Dendritic cell treated with granulocyte-macrophage colony-stimulating factor and Interleukin-4, amounts not matched to agents 40 ng/mL and 50 ng/mL, for 4 days (primary cell): Measurements from ENCODE around the gene GMPR.

Experiments
- H3K27ac Mint-ChIP-seq: one replicate; pipeline ENCODE4 v1.8.0; 2022; ENCODE audit warnings: mild to moderate bottlenecking, mixed read lengths
- H3K27me3 Mint-ChIP-seq: one replicate; pipeline ENCODE4 v1.8.0; 2022; ENCODE audit warnings: mild to moderate bottlenecking, mixed read lengths
- H3K36me3 Mint-ChIP-seq: one replicate; pipeline ENCODE4 v1.8.0; 2022; ENCODE audit warnings: low read depth, mixed read lengths
- H3K4me1 Mint-ChIP-seq: one replicate; pipeline ENCODE4 v1.8.0; 2022; ENCODE audit warnings: low read depth, mixed read lengths
- H3K4me3 Mint-ChIP-seq: one replicate; pipeline ENCODE4 v1.8.0; 2022; ENCODE audit warnings: mild to moderate bottlenecking, moderate library complexity, mixed read lengths
- H3K9me3 Mint-ChIP-seq: one replicate; pipeline ENCODE4 v1.8.0; 2022; ENCODE audit warnings: mixed read lengths
- intact Hi-C: fragments of 100-400 bp; cut with micrococcal nuclease; formaldehyde crosslinking; loops from one replicate; pipeline ENCODE4 v1.15.0; 2022

GMPR gene

DNA sequence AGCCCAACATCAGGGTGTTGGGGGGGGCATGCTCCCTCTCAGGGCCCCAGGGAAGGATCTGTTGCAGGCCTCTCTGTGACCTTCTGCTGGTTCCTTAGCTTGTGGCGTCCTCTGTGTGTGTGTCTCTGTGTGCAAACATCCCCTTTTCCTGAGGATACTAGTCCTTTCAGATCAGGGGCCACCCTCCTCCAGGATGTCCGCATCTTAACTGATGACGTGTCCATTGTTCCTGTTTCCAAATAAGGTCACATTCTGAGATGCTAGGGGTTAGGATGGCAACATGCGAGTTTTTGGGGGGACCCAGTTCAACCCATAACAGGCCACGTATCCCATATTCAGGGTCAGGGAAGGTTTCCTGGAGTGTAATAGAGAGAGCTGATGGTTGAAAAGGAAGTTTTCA lies 40.9 kb downstream of the GMPR start:
- Mint-ChIP-seq H3K36me3 (no peaks in the 10 kb centered on the region), H3K4me1 (no peaks in the 10 kb centered on the region), H3K27me3 (peaks cover 7% of the 10 kb centered on the region), H3K4me3 (no peak overlapping the region), H3K9me3 (no peaks in the 10 kb centered on the region), H3K27ac (peak overlapping the region; percentile 4)
- intact Hi-C loops = no loop called here

DNA sequence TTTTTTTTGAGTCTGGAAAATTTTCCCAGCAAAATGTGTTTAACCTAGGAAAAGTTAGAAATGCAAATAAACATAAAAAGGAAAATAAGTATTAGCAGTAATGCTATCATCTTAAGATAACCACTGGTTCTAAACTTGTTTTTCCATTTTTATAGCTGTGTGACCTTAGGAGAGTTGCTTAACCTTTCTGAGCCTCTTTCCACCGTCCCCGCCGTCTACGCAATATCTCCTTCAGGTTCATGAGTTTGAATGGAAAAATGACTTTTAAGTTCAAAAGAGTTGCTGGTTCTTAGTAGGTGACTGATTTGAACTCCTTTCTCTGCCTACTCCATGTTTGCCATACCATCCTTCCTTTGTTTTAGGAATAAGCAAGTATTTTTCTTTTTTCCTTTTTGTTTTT lies 44.0 kb downstream of the GMPR start:
- Mint-ChIP-seq H3K4me1 (no peaks in the 10 kb centered on the region), H3K4me3 (no peak overlapping the region), H3K27me3 (peaks cover 6% of the 10 kb centered on the region), H3K9me3 (no peaks in the 10 kb centered on the region), H3K27ac (no peak overlapping the region), H3K36me3 (no peaks in the 10 kb centered on the region)
- intact Hi-C loops = no loop called here

DNA sequence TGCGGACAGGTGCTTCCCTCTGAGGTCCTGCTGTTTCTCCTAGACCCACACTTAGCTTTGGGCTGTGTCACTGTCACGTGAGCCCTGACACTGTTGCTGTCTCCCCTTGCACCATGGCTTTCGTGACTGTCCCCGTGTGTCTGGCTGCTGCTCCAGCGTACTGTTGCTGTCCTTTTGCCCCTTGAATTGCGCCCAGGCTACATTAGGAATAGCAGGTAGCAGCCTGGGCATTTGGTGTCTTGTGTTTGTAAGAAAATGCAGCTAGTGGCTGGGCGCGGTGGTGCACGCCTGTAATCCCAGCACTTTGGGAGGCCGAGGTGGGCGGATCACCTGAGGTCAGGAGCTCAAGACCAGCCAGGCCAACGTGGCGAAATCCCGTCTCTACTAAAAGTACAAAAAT lies 46.1 kb downstream of the GMPR start:
- Mint-ChIP-seq H3K4me1 (no peaks in the 10 kb centered on the region), H3K4me3 (no peak overlapping the region), H3K27me3 (peaks cover 4% of the 10 kb centered on the region), H3K36me3 (no peaks in the 10 kb centered on the region), H3K27ac (no peak overlapping the region), H3K9me3 (no peaks in the 10 kb centered on the region)
- intact Hi-C loops = no loop called here

DNA sequence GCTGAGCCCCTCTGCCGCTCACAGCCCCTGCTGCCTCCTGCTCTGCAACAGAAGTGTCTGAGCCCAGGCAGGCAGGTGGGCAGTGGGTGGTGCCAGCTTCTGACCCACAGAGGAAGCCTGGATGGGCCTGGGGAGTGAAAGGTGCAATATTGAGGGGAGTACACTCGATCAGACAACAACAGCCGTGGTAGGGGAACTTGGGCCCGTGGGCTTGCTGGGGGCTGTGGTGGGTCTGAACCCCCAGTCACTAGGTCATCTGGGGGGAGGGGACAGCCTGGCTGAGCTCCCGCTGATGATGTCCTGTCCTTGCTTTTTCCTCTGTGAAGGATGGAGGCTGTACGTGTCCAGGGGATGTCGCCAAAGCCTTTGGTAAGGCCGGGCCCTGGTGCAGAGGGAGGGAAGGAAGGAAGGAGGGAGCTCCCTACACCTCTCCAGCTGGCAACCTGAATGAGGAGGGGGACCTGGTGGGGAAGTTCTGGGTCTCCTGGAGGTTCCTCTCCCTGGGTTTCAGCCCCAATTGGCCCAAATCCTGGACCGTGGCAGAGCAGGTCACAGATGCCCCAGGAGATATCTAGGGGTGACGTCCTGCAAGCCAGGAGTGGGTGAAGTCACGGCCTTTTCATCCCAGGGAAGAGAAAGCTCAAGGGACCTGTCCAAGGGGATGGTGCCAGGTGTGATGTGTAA lies 47.2 kb downstream of the GMPR start:
- no peaks in the 10 kb centered on the region for H3K9me3 Mint-ChIP-seq
- H3K4me1 Mint-ChIP-seq = no peaks in the 10 kb centered on the region
- intact Hi-C loops = no loop called here
- peaks cover 4% of the 10 kb centered on the region for H3K27me3 Mint-ChIP-seq
- no peak overlapping the region for H3K27ac Mint-ChIP-seq
- H3K4me3 Mint-ChIP-seq = no peak overlapping the region
- H3K36me3 Mint-ChIP-seq = no peaks in the 10 kb centered on the region

DNA sequence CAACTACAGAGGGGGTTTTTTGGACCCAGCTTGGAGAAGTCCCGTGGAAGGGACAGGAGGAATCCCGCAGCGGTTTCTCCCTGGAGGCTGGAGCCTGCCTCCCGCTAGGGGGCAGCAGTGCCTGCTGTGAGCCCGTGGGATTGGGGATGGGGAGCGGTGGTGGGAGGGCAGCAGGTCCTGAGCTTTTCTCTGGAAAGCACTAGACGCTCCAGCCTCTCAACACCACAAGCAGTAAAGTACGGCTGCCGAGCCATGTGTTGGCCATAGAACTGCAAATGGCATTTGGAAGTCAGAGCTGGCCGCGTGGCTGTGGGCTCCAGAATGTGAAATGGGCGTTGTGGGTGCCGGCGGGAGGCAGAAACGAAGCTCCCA lies 47.8 kb downstream of the GMPR start:
- Mint-ChIP-seq H3K36me3 (no peaks in the 10 kb centered on the region), H3K4me3 (no peak overlapping the region), H3K9me3 (no peaks in the 10 kb centered on the region), H3K4me1 (no peaks in the 10 kb centered on the region), H3K27me3 (peaks cover 4% of the 10 kb centered on the region), H3K27ac (no peak overlapping the region)
- intact Hi-C loops = no loop called here

- intact Hi-C loops = no loop called here
- H3K36me3 Mint-ChIP-seq = no peaks in the 10 kb centered on the region
- no peaks in the 10 kb centered on the region for H3K4me1 Mint-ChIP-seq
- no peaks in the 10 kb centered on the region for H3K9me3 Mint-ChIP-seq
- peaks cover 3% of the 10 kb centered on the region for H3K27me3 Mint-ChIP-seq
- no peak overlapping the region for H3K27ac Mint-ChIP-seq
- H3K4me3 Mint-ChIP-seq = no peak overlapping the region
Observed at GRCh38 chr6:16288163-16288562, 49.8 kb downstream of the GMPR start.

DNA sequence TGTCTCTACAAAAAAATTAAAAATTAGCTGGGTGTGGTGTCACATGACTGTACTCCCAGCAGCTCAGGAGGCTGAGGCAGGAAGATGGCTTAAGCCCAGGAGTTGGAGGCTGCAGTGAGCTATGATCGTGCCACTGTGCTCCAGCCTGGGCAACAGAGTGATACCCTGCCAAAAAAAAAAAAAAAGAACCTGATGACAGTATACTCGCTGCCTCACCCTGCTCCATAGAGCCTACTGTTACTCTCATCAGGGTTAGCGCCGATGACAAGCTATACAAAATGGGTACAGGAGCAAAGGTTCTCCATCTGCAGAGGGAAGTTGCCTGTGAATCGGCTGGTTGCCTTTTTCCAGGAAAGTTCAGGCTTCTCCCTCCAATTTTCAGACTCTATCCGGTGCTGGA lies 53.4 kb downstream of the GMPR start:
- intact Hi-C loops = no loop called here
- no peak overlapping the region for H3K4me3 Mint-ChIP-seq
- no peaks in the 10 kb centered on the region for H3K9me3 Mint-ChIP-seq
- H3K27ac Mint-ChIP-seq = no peak overlapping the region
- H3K4me1 Mint-ChIP-seq = no peaks in the 10 kb centered on the region
- H3K36me3 Mint-ChIP-seq = no peaks in the 10 kb centered on the region
- peaks cover 3% of the 10 kb centered on the region for H3K27me3 Mint-ChIP-seq

GRCh38 chr6:16292432-16292831 lies 54.0 kb downstream of the GMPR start:
- Mint-ChIP-seq H3K27ac (no peak overlapping the region), H3K4me1 (no peaks in the 10 kb centered on the region), H3K4me3 (no peak overlapping the region), H3K9me3 (no peaks in the 10 kb centered on the region), H3K27me3 (peaks cover 3% of the 10 kb centered on the region), H3K36me3 (peaks cover 1% of the 10 kb centered on the region)
- intact Hi-C loops = no loop called here

GRCh38 chr6:16292942-16293341 lies 54.6 kb downstream of the GMPR start:
- Mint-ChIP-seq H3K4me1 (no peaks in the 10 kb centered on the region), H3K27ac (no peak overlapping the region), H3K36me3 (peaks cover 5% of the 10 kb centered on the region), H3K9me3 (no peaks in the 10 kb centered on the region), H3K4me3 (no peak overlapping the region), H3K27me3 (peaks cover under 1% of the 10 kb centered on the region)
- intact Hi-C loops = no loop called here

DNA sequence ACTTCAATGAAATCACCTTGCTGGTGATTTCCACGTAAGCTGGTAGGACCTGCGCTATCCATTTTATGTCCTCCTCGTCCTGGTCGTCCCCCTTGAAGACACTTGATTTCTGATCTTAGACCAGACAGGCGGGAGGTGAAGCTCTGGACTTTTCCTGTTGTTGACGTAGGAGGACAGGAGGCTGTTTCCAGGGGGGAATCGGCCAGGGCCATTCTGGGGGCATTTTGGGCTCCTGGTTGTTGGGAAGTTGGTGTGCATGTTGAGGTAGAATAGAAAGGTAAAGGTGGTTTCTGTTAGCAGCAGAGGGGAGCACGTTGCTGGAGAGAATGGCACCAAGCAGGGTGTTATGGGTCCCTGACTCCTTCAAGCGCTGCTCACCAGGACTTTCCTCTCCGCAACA lies 56.0 kb downstream of the GMPR start:
- peaks cover 15% of the 10 kb centered on the region for H3K36me3 Mint-ChIP-seq
- no peaks in the 10 kb centered on the region for H3K4me1 Mint-ChIP-seq
- no peaks in the 10 kb centered on the region for H3K9me3 Mint-ChIP-seq
- no peak overlapping the region for H3K27ac Mint-ChIP-seq
- intact Hi-C loops = no loop called here
- no peak overlapping the region for H3K4me3 Mint-ChIP-seq
- no peaks in the 10 kb centered on the region for H3K27me3 Mint-ChIP-seq

GRCh38 chr6:16295060-16295459 lies 56.7 kb downstream of the GMPR start:
- intact Hi-C loops = no loop called here
- H3K27me3 Mint-ChIP-seq = no peaks in the 10 kb centered on the region
- H3K4me3 Mint-ChIP-seq = no peak overlapping the region
- H3K4me1 Mint-ChIP-seq = no peaks in the 10 kb centered on the region
- H3K36me3 Mint-ChIP-seq = peaks cover 22% of the 10 kb centered on the region
- no peaks in the 10 kb centered on the region for H3K9me3 Mint-ChIP-seq
- H3K27ac Mint-ChIP-seq = no peak overlapping the region

DNA sequence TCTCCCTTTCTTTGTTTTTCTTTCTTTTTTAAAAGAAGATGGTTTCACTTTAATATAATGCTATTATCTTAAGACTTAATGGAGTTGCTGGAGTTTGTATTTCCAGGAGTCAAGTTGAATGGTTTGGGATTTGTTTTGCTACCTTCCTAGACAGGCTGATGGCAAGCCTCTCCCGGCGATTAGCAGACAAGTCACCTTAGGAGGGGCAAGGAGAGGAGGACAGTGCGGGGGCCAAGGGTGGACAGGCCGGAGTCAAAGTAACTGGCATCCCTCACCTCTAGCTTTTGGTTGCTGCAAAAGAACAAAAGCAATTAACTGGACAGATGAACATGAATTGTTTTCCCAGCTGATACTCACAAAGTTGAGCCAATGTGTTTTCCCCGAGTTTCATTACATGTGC lies 57.1 kb downstream of the GMPR start:
- Mint-ChIP-seq H3K27ac (no peak overlapping the region), H3K4me1 (no peaks in the 10 kb centered on the region)
- intact Hi-C loops = no loop called here

DNA sequence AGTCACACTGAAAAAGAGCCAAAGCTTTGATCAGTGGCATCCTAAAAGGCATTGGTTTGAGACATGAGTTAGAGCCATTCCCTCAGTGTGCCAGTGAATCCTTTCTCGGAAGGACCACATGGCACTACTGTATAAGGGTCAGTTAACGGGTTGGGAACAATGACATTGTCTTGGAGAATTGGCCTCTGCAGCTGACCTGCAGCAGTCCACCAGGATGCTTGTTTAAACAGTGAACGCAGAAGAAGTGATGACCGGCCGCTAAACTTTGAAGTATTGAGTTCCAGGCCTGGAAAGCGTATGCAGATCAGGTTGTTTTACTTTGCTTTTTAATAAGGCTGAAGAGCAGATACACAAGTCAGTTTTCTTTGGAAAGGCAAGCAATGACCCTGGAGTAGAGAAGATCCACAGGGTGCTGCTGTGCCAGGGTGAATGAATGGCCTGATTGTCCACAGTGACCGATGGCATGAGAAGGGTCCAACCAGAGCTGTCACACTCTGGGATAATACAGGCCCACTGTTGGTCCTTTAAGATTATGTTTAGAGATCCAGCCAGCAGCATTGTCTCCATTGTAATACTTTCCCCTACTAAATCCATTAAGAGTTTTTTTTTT lies 57.8 kb downstream of the GMPR start:
- Mint-ChIP-seq H3K27ac (no peak overlapping the region), H3K27me3 (no peaks in the 10 kb centered on the region), H3K9me3 (no peaks in the 10 kb centered on the region), H3K4me3 (no peak overlapping the region), H3K4me1 (no peaks in the 10 kb centered on the region), H3K36me3 (peaks cover 30% of the 10 kb centered on the region)
- intact Hi-C loops = no loop called here

More for the DNA sequence above, 57.1 kb downstream of the GMPR start:
- Mint-ChIP-seq H3K27me3 (no peaks in the 10 kb centered on the region), H3K4me3 (no peak overlapping the region), H3K9me3 (no peaks in the 10 kb centered on the region), H3K36me3 (peaks cover 24% of the 10 kb centered on the region)

- no peaks in the 10 kb centered on the region for H3K27me3 Mint-ChIP-seq
- no peak overlapping the region for H3K27ac Mint-ChIP-seq
- H3K4me3 Mint-ChIP-seq = no peak overlapping the region
- peaks cover 4% of the 10 kb centered on the region for H3K4me1 Mint-ChIP-seq
- intact Hi-C loops = no loop called here
- H3K9me3 Mint-ChIP-seq = no peaks in the 10 kb centered on the region
- peaks cover 66% of the 10 kb centered on the region for H3K36me3 Mint-ChIP-seq
Observed at GRCh38 chr6:16299861-16300260, 61.5 kb downstream of the GMPR start.

- Mint-ChIP-seq H3K36me3 (peaks cover 79% of the 10 kb centered on the region), H3K27ac (no peak overlapping the region), H3K27me3 (no peaks in the 10 kb centered on the region), H3K4me3 (no peak overlapping the region), H3K4me1 (peaks cover 17% of the 10 kb centered on the region), H3K9me3 (no peaks in the 10 kb centered on the region)
- intact Hi-C loops = no loop called here
Observed at GRCh38 chr6:16301511-16301910, 63.1 kb downstream of the GMPR start.
